Medulla oblongata (tissue), 1 donor: ENCODE data around the gene ICA1.
"Not testable (repeated sequence)": the region's sequence is repeated elsewhere in the genome, so short reads cannot be mapped to it uniquely, and the experiment has no call there.

Experiments
- DNase-seq: peaks from one replicate; pipeline ENCODE4 v3.0.0-alpha.2; 2015; ENCODE audit errors: extremely low spot score

ICA1 gene

DNA sequence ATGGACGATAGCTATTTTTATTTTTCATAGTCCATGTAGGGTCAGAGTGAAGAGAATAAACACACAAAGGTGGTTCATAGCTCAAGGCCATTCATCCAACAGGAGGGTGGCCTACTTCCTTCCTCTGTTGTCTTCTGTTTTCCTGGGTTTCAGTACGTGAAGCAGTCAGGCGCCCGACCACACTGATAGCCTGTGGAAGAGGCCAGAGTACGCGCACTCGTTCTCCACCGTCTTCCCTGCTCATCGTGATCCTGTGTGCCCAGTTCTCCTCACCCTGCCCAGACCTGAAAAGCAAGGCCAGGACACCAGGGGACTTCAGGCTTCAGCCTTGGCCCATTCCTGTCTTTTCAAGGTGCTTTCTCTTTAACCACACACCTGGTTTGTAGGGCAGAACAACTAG is 158.7 kb downstream of the ICA1 start:
- DNase-seq, result no peak

DNA sequence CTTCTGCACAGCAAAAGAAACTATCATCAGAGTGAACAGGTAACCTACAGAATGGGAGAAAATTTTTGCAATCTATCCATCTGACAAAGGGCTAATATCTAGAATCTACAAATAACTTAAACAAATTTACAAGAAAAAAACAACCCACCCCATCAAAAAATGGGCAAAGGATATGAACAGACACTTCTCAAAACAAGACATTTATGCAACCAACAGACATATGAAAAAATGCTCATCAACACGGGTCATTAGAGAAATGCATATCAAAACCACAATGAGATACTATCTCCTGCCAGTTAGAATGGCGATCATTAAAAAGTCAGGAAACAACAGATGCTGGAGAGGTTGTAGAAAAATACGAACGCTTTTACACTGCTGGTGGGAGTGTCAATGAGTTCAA is 160.7 kb downstream of the ICA1 start:
- not testable (repeated sequence) for DNase-seq

- DNase-seq, result no peak
These were observed 167.5 kb downstream of the ICA1 start for GRCh38 chr7:8094164-8095140.

DNA sequence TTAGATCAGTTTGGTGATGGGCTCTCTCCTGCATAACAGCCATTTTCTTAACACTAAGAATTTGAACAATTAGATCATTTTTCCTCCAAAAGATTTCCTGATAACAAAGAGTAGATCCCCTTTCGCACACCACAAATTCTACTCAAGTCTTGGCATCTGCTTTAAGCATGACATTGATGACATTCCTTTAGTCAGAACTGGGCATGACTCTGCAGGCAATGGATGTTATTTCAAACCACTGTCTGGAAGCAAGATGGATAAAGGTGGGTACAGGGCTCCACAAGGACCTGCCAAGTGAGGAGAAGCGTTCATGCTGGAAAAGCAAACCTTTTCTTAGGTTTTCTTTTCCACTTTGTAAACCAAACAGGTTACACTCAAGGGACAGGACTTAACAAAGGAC is 169.8 kb downstream of the ICA1 start:
- no peak for DNase-seq

- DNase-seq, result no peak
These were observed 172.8 kb downstream of the ICA1 start for GRCh38 chr7:8089036-8089780.

GRCh38 chr7:8086239-8086638 is 175.7 kb downstream of the ICA1 start:
- DNase-seq, result no peak

- DNase-seq, result no peak
These were observed 176.5 kb downstream of the ICA1 start for GRCh38 chr7:8085420-8085819.

- DNase-seq, result no peak
These were observed 177.1 kb downstream of the ICA1 start for GRCh38 chr7:8084836-8085235.

DNA sequence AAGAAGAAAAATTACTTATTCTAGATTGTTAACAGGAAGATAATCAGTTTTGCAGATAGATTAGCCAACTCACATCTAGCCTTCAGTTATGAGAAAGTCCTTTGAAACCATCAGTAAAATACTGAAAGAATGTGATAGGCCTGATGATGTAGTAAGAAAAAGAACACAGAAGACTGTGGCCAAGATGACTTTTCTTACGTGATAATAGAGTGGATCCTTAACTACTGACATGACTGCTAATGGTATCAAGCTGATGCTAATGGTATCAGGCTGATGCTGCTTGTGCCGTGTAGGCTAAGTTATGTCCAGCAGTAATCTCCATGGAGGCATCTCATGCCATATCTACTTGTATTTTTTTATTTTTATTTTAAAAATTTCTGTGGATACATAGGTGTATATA is 179.2 kb downstream of the ICA1 start:
- DNase-seq, result no peak

- DNase-seq, result no peak
These were observed 183.5 kb downstream of the ICA1 start for GRCh38 chr7:8078418-8078817.

DNA sequence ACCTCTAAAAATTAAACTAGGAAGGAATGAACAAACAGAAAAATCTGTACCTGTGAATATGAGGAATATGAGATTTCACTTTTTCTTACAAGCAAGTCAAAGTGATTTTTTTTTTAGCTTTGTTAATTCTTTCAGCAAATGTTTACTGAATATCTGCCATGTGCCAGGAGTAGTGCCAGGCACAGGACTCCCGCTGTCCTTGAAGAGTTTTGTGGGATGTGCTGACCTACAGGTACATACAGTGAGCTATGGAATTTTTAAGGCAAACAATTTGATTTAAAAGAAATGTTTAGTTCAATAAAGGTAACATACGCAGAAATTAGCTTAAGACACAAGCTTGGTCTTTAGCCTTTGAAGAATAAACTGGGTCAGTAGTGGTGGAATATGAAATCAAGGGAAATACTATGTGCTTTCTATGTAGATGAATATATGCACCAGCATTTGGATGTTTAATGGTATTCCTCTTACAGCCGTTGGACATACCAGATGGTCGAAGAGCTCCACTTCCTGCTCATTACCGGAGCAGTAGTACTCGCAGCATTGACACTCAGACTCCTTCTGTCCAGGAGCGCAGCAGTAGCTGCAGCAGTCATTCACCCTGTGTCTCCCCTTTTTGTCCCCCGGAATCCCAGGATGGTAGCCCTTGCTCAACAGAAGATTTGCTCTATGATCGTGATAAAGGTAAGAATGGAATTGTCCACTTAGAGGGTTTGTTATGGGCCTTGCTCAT is 191.4 kb downstream of the ICA1 start:
- no peak for DNase-seq

- DNase-seq, result peak; percentile 30
These were observed 192.9 kb downstream of the ICA1 start for GRCh38 chr7:8068892-8069686.

- DNase-seq, result no peak
These were observed 196.6 kb downstream of the ICA1 start for GRCh38 chr7:8065356-8065813.

DNA sequence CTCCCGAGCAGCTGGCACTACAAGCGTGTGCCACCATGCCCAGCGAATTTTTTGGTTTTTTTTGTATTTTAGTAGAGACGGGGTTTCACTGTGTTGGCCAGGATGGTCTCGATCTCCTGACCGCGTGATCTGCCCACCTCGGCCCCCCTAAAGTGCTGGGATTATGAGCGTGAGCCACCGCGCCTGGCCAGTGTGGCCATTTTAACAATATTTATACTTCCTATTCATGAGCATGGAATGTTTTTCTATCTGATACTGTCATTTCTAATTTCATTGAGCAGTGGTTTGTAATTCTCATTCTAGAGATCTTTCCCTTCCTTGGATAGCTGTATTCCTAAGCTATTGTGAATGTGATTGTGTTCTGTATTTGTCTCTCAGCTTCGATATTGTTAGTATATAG is 197.1 kb downstream of the ICA1 start:
- DNase-seq, result no peak

GRCh38 chr7:8063706-8064297 is 198.2 kb downstream of the ICA1 start:
- DNase-seq, result no peak

GRCh38 chr7:8063300-8063699 is 198.7 kb downstream of the ICA1 start:
- not testable (repeated sequence) for DNase-seq
